ENCODE measurements around the gene SMARCD3.

GRCh38 chr7:151239837-151240459, 8.5 kb downstream of the SMARCD3 start:
- TF ChIP-seq CTCF (IDR thresholded peaks at IDR 0.05) (no peak), POLR2A (IDR thresholded peaks at IDR 0.05) (no peak)

All from uterus (tissue), 2 donors.